Colonic mucosa (tissue), 4 donors: Measurements from ENCODE around the gene CUX1. TPM values are rescaled to one million over a fixed set of nuclear protein-coding genes. Genes with fewer than 3 reads are reported as not detected.
"Not testable (repeated sequence)": the region's sequence is repeated elsewhere in the genome, so short reads cannot be mapped to it uniquely, and the experiment has no call there.

Experiments
- DNase-seq: peaks from one replicate; pipeline ENCODE4 v3.0.0-alpha.2; 2020
- H3K27ac ChIP-seq: fragments of 200-600 bp; one replicate; pipeline ENCODE4 v1.8.0; 2021
- H3K27me3 ChIP-seq: fragments of 200-600 bp; one replicate; pipeline ENCODE4 v1.8.0; 2021
- H3K36me3 ChIP-seq: fragments of 200-600 bp; one replicate; pipeline ENCODE4 v1.8.0; 2021
- H3K4me1 ChIP-seq: fragments of 200-600 bp; one replicate; pipeline ENCODE4 v1.8.0; 2021; ENCODE audit warnings: mild to moderate bottlenecking
- H3K4me3 ChIP-seq: fragments of 200-600 bp; one replicate; pipeline ENCODE4 v1.8.0; 2021
- H3K9ac ChIP-seq, 2 donors: one replicate each; pipeline ENCODE4 v1.7.0; 2013; ENCODE audit warnings: control low read depth in 2 of 2, low read depth in 2 of 2, low read length in 2 of 2
- H3K9me3 ChIP-seq: fragments of 200-600 bp; one replicate; pipeline ENCODE4 v1.8.0; 2021
- intact Hi-C: fragments of 100-400 bp; cut with DNase I; formaldehyde crosslinking; loops from one replicate; pipeline ENCODE4 v1.14.1; 2022
- total RNA-seq, 2 donors: library from RNA; stranded (reverse); fragmentation: NEBNext Ultra II Directional in 1 of 2; extraction: Animal tissue kit (Norgen Biotek cat#: 25700) in 1 of 2; gene quantifications; one replicate each; pipeline ENCODE4 v1.2.1, GENCODE V29; 2021
- TF ChIP-seq, protein P1 (sequence below): fragments of 200-600 bp; IDR thresholded peaks from one replicate; pipeline ENCODE4 v1.8.0; 2022; ENCODE audit warnings: antibody characterized with exemption, mild to moderate bottlenecking
- donor health status: healthy.
- donor health status: DM: no; HTN: no; CAD: no.
- donor health status: DM: no; HTN: no; CAD: no.

CUX1 gene
- total RNA-seq, 2 donors from 2014 or later: 68.5 to 97.5 TPM

DNA sequence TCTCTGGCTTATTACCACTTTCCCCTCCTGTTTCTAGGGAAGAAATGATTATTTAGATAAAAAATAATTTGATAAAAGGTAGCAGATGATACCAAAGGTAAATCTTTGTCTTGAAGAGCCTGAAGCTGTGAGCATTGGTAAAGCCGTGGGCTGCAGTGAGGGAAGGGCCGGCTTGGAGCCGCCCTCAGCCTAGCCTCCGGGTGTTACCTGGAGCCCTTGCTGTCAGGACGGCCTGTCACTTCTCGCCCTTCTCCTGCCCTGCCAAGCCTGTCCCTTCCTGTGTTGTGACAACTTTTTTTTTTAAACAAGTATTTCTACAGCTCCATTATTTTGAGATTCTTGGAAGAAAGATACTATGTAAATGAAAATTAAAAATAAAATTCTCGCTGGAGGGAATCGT, 7.0 kb downstream of the CUX1 start:
- no peaks in the 10 kb centered on the region for H3K27me3 ChIP-seq
- no peak overlapping the region for H3K27ac ChIP-seq
- no peak overlapping the region for H3K9ac ChIP-seq
- TF ChIP-seq, protein P1, sequence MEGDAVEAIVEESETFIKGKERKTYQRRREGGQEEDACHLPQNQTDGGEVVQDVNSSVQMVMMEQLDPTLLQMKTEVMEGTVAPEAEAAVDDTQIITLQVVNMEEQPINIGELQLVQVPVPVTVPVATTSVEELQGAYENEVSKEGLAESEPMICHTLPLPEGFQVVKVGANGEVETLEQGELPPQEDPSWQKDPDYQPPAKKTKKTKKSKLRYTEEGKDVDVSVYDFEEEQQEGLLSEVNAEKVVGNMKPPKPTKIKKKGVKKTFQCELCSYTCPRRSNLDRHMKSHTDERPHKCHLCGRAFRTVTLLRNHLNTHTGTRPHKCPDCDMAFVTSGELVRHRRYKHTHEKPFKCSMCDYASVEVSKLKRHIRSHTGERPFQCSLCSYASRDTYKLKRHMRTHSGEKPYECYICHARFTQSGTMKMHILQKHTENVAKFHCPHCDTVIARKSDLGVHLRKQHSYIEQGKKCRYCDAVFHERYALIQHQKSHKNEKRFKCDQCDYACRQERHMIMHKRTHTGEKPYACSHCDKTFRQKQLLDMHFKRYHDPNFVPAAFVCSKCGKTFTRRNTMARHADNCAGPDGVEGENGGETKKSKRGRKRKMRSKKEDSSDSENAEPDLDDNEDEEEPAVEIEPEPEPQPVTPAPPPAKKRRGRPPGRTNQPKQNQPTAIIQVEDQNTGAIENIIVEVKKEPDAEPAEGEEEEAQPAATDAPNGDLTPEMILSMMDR: no peak
- no peaks in the 10 kb centered on the region for H3K9me3 ChIP-seq
- no peak for DNase-seq
- no peaks in the 10 kb centered on the region for H3K36me3 ChIP-seq
- no peaks in the 10 kb centered on the region for H3K4me1 ChIP-seq
- no peak overlapping the region for H3K4me3 ChIP-seq
- intact Hi-C loops: no loop called here

DNA sequence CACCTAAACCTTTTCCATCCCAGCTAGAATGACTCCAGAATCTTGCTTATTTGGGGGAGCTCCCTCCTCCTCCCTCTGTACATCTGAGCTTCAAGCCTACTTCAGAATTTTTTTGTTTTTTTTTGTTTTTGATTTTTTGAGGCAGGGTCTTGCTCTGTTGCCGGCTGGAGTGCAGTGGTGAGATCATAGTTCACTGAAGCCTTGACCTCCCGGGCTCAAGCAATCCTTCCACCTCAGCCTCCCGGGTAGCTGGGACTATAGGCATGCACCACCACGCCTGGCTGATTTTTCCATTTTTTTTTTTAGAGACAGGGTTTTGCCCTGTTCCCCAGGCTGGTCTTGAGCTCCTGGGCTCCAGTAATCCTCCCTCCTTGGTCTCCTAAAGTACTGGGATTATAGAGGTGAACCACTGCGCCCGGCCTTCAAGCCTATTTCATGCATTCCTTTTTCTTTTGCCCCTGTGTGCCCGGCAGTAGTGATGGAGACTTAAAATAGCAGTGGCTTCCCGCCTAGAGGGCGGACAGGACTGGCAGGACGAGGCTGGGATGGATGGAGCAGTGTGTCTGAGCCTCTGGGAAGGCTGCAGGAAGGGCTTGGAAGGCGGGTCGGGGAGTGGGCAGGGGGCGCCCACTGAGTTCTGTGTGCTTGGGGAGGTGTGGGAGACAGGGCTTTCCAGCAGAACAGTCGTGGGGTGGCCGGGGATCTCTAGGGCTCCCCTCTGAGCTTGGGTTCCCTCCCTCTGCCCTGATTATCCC, 8.8 kb downstream of the CUX1 start:
- intact Hi-C loops: no loop called here

DNA sequence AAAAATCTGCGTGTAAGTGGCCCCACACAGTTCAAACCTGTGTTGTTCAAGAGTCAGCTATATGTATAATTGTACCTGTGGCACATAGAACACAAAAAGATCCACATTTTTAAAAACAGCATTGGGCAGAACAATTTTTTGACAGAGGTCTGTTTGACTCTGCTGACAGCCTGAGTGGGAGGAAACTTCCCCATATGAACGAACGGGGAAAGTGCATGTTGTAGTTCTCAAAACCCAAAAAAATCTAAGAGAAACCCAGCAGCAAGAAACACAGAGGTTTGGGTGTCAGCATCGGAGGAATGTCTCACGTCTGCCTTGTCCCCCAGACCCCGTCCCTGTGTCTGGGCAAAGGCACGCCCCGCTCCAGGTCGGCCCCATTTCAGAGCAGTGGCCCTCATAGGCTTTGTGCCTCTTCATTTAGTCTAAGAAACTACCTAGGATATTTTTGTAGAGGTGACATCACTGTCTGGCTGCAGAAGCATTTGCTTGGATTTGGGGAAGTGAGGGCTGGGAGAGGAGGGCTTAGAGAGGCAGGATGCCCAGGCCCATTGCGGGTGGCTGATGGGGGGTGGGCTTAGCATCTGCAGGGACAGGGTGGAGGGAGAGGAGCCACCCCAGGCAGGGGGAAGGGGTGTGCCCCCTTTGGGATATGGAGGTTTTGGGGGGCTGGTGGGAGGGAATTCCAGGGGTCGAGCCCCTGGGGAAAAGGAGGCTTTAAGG, 11.0 kb downstream of the CUX1 start:
- Histone ChIP-seq H3K9ac (no peak overlapping the region), H3K9me3 (no peaks in the 10 kb centered on the region), H3K4me1 (no peaks in the 10 kb centered on the region), H3K36me3 (no peaks in the 10 kb centered on the region), H3K27ac (no peak overlapping the region), H3K27me3 (no peaks in the 10 kb centered on the region), H3K4me3 (no peak overlapping the region)
- no peak for DNase-seq
- intact Hi-C loops: no loop called here
- TF ChIP-seq, protein P1: no peak

More for the DNA sequence above, 8.8 kb downstream of the CUX1 start:
- no peak overlapping the region for H3K27ac ChIP-seq
- TF ChIP-seq, protein P1: no peak
- no peak overlapping the region for H3K4me3 ChIP-seq
- H3K9me3 ChIP-seq: no peaks in the 10 kb centered on the region
- DNase-seq: no peak
- H3K27me3 ChIP-seq: no peaks in the 10 kb centered on the region
- H3K9ac ChIP-seq: no peak overlapping the region
- no peaks in the 10 kb centered on the region for H3K36me3 ChIP-seq
- H3K4me1 ChIP-seq: no peaks in the 10 kb centered on the region

DNA sequence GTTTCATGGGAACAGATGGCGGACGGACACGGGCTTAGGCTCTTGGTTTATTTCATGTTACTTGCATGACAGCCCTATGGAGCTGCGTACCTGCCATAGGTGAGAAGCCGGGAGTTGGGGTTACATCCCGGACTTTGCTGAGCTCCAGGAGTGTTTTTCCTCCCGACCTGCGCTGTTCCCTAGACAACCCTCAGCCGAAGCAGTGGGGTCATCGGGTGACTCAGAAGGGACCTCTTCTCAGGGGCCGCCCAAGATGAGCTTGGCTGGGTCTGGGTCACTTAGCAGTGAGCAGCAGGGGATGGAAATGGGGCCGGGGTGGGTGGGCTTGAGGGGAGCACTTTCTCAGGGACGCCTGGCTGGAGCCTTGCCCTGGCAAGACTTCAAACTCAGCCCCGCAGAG, 11.9 kb downstream of the CUX1 start:
- DNase-seq: no peak
- Histone ChIP-seq H3K4me3 (no peak overlapping the region), H3K27ac (no peak overlapping the region), H3K9me3 (no peaks in the 10 kb centered on the region), H3K27me3 (no peaks in the 10 kb centered on the region), H3K4me1 (no peaks in the 10 kb centered on the region), H3K9ac (no peak overlapping the region), H3K36me3 (no peaks in the 10 kb centered on the region)
- intact Hi-C loops: no loop called here
- TF ChIP-seq, protein P1: no peak

DNA sequence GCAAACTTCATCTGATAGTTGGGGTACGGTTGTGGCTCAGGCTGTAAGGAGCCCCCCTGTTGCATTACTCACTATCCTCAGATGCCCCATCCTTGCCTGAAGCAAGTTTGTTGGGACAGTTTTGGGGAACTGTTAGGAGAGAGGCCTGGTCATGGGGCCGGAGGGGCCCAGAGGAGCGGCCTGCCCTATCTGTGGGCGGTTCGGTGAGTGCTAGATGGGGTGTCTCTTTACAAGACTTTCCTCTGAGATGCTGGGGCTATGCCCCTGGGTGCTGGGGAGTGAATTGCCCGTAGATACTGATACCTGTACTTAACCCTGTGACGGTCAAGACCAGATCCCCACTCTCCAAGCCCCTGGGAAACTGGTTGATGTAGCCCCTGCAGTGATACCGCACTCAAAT, 12.4 kb downstream of the CUX1 start:
- intact Hi-C loops: no loop called here
- Histone ChIP-seq H3K27me3 (no peaks in the 10 kb centered on the region), H3K9ac (no peak overlapping the region), H3K4me1 (no peaks in the 10 kb centered on the region), H3K36me3 (no peaks in the 10 kb centered on the region), H3K9me3 (no peaks in the 10 kb centered on the region), H3K4me3 (no peak overlapping the region), H3K27ac (no peak overlapping the region)
- TF ChIP-seq, protein P1: no peak
- DNase-seq: no peak

DNA sequence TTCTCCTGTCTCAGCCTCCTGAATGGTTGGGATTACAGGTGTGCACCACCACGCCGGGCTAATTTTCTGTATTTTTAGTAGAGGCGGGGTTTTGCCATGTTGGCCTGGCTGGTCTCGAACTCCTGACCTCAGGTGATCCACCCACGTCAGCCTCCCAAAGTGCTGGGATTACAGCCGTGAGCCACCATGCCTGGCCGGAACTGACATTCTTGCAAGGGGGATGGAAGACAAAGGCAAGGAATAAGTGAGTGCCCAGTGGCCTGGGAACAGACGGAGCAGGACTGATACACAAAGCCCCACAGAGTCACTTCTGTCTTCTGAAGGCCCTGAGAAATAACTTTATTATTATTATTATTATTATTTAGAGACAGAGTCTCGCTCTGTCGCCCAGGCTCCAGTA, 14.0 kb downstream of the CUX1 start:
- H3K9me3 ChIP-seq, DNase-seq, intact Hi-C loops, H3K36me3 ChIP-seq, H3K4me1 ChIP-seq, H3K9ac ChIP-seq, H3K4me3 ChIP-seq, H3K27ac ChIP-seq, H3K27me3 ChIP-seq: not testable (repeated sequence)
